HL-60 (cell line): ENCODE data around the gene PLXDC2.

Source experiments
- SPI1 ChIP-seq: IDR thresholded peaks from 2 replicates; pipeline ENCODE4 v1.6.1; 2012; ENCODE audit warnings: low read depth, mild to moderate bottlenecking, borderline replicate concordance
- TF ChIP-seq, protein P1 (sequence below): IDR thresholded peaks from one replicate; pipeline ENCODE4 v1.5.1; 2011; ENCODE audit warnings: low read length, control low read depth, inconsistent platforms; ENCODE audit not compliant: insufficient read depth

DNA sequence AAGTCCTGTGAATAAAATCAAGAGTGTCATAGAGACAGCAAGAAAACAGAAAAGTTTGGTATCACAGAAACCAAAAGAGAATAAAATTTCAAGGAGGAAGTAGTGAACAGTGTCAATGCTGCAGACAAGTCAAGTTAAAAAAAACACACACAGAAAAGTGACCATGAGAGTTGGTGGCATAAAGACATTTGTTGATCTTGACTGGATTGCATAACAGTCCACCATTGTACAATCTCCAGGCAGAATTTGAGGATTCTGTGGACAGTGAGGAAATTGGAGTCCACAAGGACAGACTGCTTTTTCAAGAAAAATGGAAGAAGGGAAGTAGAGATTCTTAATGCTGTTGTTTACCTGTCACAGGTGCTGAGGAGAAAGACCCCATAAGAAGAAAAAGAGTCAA, 412.5 kb downstream of the PLXDC2 start:
- TF ChIP-seq, protein P1, sequence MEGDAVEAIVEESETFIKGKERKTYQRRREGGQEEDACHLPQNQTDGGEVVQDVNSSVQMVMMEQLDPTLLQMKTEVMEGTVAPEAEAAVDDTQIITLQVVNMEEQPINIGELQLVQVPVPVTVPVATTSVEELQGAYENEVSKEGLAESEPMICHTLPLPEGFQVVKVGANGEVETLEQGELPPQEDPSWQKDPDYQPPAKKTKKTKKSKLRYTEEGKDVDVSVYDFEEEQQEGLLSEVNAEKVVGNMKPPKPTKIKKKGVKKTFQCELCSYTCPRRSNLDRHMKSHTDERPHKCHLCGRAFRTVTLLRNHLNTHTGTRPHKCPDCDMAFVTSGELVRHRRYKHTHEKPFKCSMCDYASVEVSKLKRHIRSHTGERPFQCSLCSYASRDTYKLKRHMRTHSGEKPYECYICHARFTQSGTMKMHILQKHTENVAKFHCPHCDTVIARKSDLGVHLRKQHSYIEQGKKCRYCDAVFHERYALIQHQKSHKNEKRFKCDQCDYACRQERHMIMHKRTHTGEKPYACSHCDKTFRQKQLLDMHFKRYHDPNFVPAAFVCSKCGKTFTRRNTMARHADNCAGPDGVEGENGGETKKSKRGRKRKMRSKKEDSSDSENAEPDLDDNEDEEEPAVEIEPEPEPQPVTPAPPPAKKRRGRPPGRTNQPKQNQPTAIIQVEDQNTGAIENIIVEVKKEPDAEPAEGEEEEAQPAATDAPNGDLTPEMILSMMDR, result no peak
- TF ChIP-seq SPI1, result no peak
